H1 (cell line): ENCODE results near the gene SRM. TPM values are rescaled to one million over a fixed set of nuclear protein-coding genes. Genes with fewer than 3 reads are reported as not detected.
"Not testable (repeated sequence)": the region's sequence is repeated elsewhere in the genome, so short reads cannot be mapped to it uniquely, and the experiment has no call there.

Source experiments
- CTCF ChIA-PET: fragments of 300-600 bp; sonication (Branson Sonifier 250); formaldehyde crosslinking; loops from one replicate; lab custom pipeline; 2021; ENCODE audit not compliant: partially characterized antibody; lab: Charles Lee
- POLR2A ChIA-PET: fragments of 300-600 bp; sonication (Branson Sonifier 250); formaldehyde crosslinking; loops from one replicate; lab custom pipeline; 2021; ENCODE audit warnings: inconsistent platforms; ENCODE audit not compliant: partially characterized antibody; lab: Charles Lee
- DNase-seq, 2 experiments: peaks; one replicate each; pipeline versions ENCODE4 v3.0.0 to v3.0.0-alpha.2; 2010 to 2022; ENCODE audit warnings: low spot score in 2 of 2, low read depth in 1 of 2, mixed read lengths in 1 of 2
- FAIRE-seq: peaks from 2 replicates; lab custom pipeline; 2011; peaks lifted over from hg19 to GRCh38; lab: Jason Lieb, UNC
- H2AFZ ChIP-seq: 2 replicates; pipeline ENCODE4 v1.8.1; 2012; ENCODE audit warnings: low read length, inconsistent platforms
- H2AK5ac ChIP-seq: 2 replicates; pipeline ENCODE4 v1.6.1; 2013; ENCODE audit warnings: low read depth, low read length
- H2BK120ac ChIP-seq: replicated peaks from 2 replicates; pipeline ENCODE3; 2013; ENCODE audit warnings: low read depth, low read length, inconsistent platforms
- H2BK12ac ChIP-seq: 2 replicates; pipeline ENCODE4 v1.6.1; 2013; ENCODE audit warnings: low read depth, low read length
- H2BK15ac ChIP-seq: 2 replicates; pipeline ENCODE4 v1.6.1; 2013; ENCODE audit warnings: low read length
- H2BK20ac ChIP-seq: 2 replicates; pipeline ENCODE4 v1.6.1; 2013; ENCODE audit warnings: low read length
- H2BK5ac ChIP-seq: 2 replicates; pipeline ENCODE4 v1.6.1; 2013; ENCODE audit warnings: low read depth, low read length
- H3K14ac ChIP-seq: 2 replicates; pipeline ENCODE4 v1.6.1; 2013; ENCODE audit warnings: inconsistent platforms; ENCODE audit not compliant: insufficient read length
- H3K18ac ChIP-seq: 2 replicates; pipeline ENCODE4 v1.6.1; 2013; ENCODE audit warnings: low read length; ENCODE audit errors: extremely low read depth
- H3K23ac ChIP-seq: 2 replicates; pipeline ENCODE4 v1.6.1; 2013; ENCODE audit warnings: inconsistent platforms; ENCODE audit not compliant: insufficient read length
- H3K23me2 ChIP-seq: 2 replicates; pipeline ENCODE4 v1.6.1; 2013; ENCODE audit warnings: low read depth, low read length
- H3K27ac ChIP-seq: 2 replicates; pipeline ENCODE4 v1.6.1; 2011; ENCODE audit warnings: low read depth, low read length, inconsistent platforms
- H3K27me3 ChIP-seq, 4 experiments: replicated peaks in 1 of 4; 1 replicate in 1 of 4; 2 replicates in 3 of 4; pipeline versions ENCODE4 v1.6.1 to v1.8.1; 2011 to 2013; ENCODE audit warnings: low read length in 3 of 4, mild to moderate bottlenecking in 3 of 4, inconsistent platforms in 2 of 4, mixed read lengths in 2 of 4, moderate library complexity in 1 of 4; ENCODE audit not compliant: control insufficient read depth in 3 of 4, insufficient read depth in 3 of 4; ENCODE audit errors: extremely low read depth in 1 of 4
- H3K36me3 ChIP-seq, 4 experiments: 2 replicates each; pipeline versions ENCODE4 v1.6.1 to v1.8.1; 2011 to 2013; ENCODE audit warnings: mild to moderate bottlenecking in 4 of 4, low read length in 3 of 4, moderate library complexity in 2 of 4, control low read depth in 1 of 4, inconsistent platforms in 1 of 4; ENCODE audit not compliant: insufficient read depth in 4 of 4, control insufficient read depth in 2 of 4
- H3K4ac ChIP-seq: replicated peaks from 2 replicates; pipeline ENCODE3; 2013; ENCODE audit warnings: low read length, low read depth, mixed read lengths, inconsistent platforms; ENCODE audit not compliant: insufficient read length
- H3K4me1 ChIP-seq, 4 experiments: replicated peaks in 1 of 4; 1 replicate in 1 of 4; 2 replicates in 3 of 4; pipeline versions ENCODE4 v1.6.1 to v1.8.1; 2011 to 2013; ENCODE audit warnings: low read length in 3 of 4, inconsistent platforms in 2 of 4, mixed read lengths in 1 of 4; ENCODE audit not compliant: insufficient read depth in 4 of 4, control insufficient read depth in 3 of 4
- H3K4me2 ChIP-seq, 2 experiments: 2 replicates each; pipeline versions ENCODE4 v1.6.1 to v1.8.1; 2011 to 2013; ENCODE audit warnings: low read depth in 2 of 2, low read length in 2 of 2, control low read depth in 1 of 2, inconsistent platforms in 1 of 2, mild to moderate bottlenecking in 1 of 2; ENCODE audit not compliant: insufficient read depth in 1 of 2
- H3K4me3 ChIP-seq, 4 experiments: fragments of 200-600, 300-600 bp in 1 of 4; sonication (generic), shearing (Covaris generic), sonication (Bioruptor Twin) in 1 of 4; 2 replicates each; pipeline versions ENCODE4 v1.5.1 to v1.8.1; 2011 to 2016; ENCODE audit warnings: low read length in 4 of 4, low read depth in 3 of 4, control low read depth in 2 of 4, inconsistent platforms in 2 of 4, mild to moderate bottlenecking in 2 of 4, mixed read lengths in 1 of 4, moderate library complexity in 1 of 4; ENCODE audit not compliant: insufficient read depth in 2 of 4; ENCODE audit errors: extremely low read depth in 1 of 4
- H3K56ac ChIP-seq: replicated peaks from 2 replicates; pipeline ENCODE3; 2013; ENCODE audit warnings: low read depth, mild to moderate bottlenecking, mixed read lengths, low read length, inconsistent platforms; ENCODE audit not compliant: insufficient read length
- H3K79me1 ChIP-seq: 2 replicates; pipeline ENCODE4 v1.6.1; 2013; ENCODE audit warnings: low read depth, low read length, control low read depth
- H3K79me2 ChIP-seq, 2 experiments: 2 replicates each; pipeline versions ENCODE4 v1.6.1 to v1.8.1; 2012 to 2013; ENCODE audit warnings: low read length in 2 of 2, mild to moderate bottlenecking in 2 of 2, inconsistent platforms in 1 of 2; ENCODE audit not compliant: insufficient read depth in 2 of 2, control insufficient read depth in 1 of 2
- H3K9ac ChIP-seq, 4 experiments: replicated peaks in 1 of 4; 1 replicate in 1 of 4; 2 replicates in 3 of 4; pipeline versions ENCODE4 v1.6.1 to v1.8.1; 2011 to 2013; ENCODE audit warnings: low read depth in 3 of 4, low read length in 3 of 4, control low read depth in 2 of 4, mild to moderate bottlenecking in 2 of 4, moderate library complexity in 2 of 4, inconsistent platforms in 1 of 4; ENCODE audit errors: extremely low read depth in 1 of 4
- H3K9me3 ChIP-seq, 2 experiments: 2 replicates each; pipeline versions ENCODE4 v1.6.1 to v1.8.1; 2012 to 2013; ENCODE audit warnings: mild to moderate bottlenecking in 2 of 2, moderate library complexity in 2 of 2, control low read depth in 1 of 2, inconsistent platforms in 1 of 2, low read depth in 1 of 2, low read length in 1 of 2, mixed read lengths in 1 of 2; ENCODE audit not compliant: insufficient read depth in 2 of 2
- H4K20me1 ChIP-seq, 2 experiments: replicated peaks in 1 of 2; 2 replicates each; pipeline versions ENCODE3 to v1.8.1; 2011 to 2013; ENCODE audit warnings: inconsistent platforms in 2 of 2, low read length in 2 of 2, mild to moderate bottlenecking in 1 of 2; ENCODE audit not compliant: insufficient read depth in 2 of 2, control insufficient read depth in 1 of 2
- H4K5ac ChIP-seq: 2 replicates; pipeline ENCODE4 v1.6.1; 2013; ENCODE audit warnings: low read length, low read depth, mixed read lengths, inconsistent platforms; ENCODE audit not compliant: insufficient read length
- H4K8ac ChIP-seq: 2 replicates; pipeline ENCODE4 v1.8.0; 2013; ENCODE audit warnings: mild to moderate bottlenecking, moderate library complexity, low read length, inconsistent platforms; ENCODE audit not compliant: insufficient read depth; ENCODE audit errors: extremely low read depth
- H4K91ac ChIP-seq: replicated peaks from 2 replicates; pipeline ENCODE3; 2013; ENCODE audit warnings: low read length, mixed read lengths, inconsistent platforms; ENCODE audit not compliant: insufficient read length
- WGBS, 2 experiments: shearing (Covaris generic) in 1 of 2; methylation state at CpG; one replicate each; pipeline versions ENCODE4 v1.1.6 to v1.1.7; 2013 to 2015; ENCODE audit warnings: low lambda C conversion rate in 2 of 2, mixed read lengths in 2 of 2, inconsistent platforms in 1 of 2, low coverage in 1 of 2, missing lambda C conversion rate in 1 of 2; ENCODE audit not compliant: insufficient replicate concordance in 2 of 2, insufficient coverage in 1 of 2, insufficient read length in 1 of 2; ENCODE audit errors: extremely low coverage in 1 of 2, missing lambda C conversion rate in 1 of 2; 5-methylcytosine and 5-hydroxymethylcytosine counted together
- polyA plus RNA-seq, 7 experiments: library from polyadenylated mRNA; depleted of rRNA in 3 of 7; stranded (reverse) in 5 of 7; unstranded in 2 of 7; fragments of >200 nt in 5 of 7; fragments of 200-250 nt in 2 of 7; gene quantifications; 1 replicate in 5 of 7; 2 replicates in 1 of 7; 4 replicates in 1 of 7; pipeline versions ENCODE4 v1.2.1 to v1.2.3, GENCODE V29; 2011 to 2013; ENCODE audit warnings: missing spikeins in 2 of 7, mixed read lengths in 2 of 7
- total RNA-seq: library from RNA; stranded (reverse); fragmentation: NEBNext Ultra II Directional; extraction: Animal tissue kit (Norgen Biotek cat#: 25700); gene quantifications from 2 replicates; pipeline ENCODE4 v1.2.1, GENCODE V29; 2021

The SRM gene
- total and polyA plus RNA-seq, 2 of the 8 experiments (the other 6 are each of a cell fraction or from before 2014, with no cell fraction given): 110 to 208 TPM

DNA sequence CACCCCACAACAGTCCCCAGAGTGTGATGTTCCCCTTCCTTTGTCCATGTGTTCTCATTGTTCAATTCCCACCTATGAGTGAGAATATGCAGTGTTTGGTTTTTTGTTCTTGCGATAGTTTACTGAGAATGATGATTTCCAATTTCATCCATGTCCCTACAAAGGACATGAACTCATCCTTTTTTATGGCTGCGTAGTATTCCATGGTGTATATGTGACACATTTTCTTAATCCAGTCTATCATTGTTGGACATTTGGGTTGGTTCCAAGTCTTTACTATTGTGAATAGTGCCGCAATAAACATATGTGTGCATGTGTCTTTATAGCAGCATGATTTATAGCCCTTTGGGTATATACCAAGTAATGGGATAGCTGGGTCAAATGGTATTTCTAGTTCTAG, 24.0 kb upstream of the SRM start:
- H4K91ac ChIP-seq, H3K14ac ChIP-seq, H2AK5ac ChIP-seq, H2BK12ac ChIP-seq, H3K27ac ChIP-seq, CTCF ChIA-PET, H3K79me1 ChIP-seq, H3K56ac ChIP-seq, H2BK5ac ChIP-seq, FAIRE-seq, H3K27me3 ChIP-seq, H3K9me3 ChIP-seq, H4K8ac ChIP-seq, H3K4me2 ChIP-seq, H3K18ac ChIP-seq, H3K9ac ChIP-seq, H2BK120ac ChIP-seq, H3K23ac ChIP-seq, H3K4ac ChIP-seq, H2BK20ac ChIP-seq, H3K23me2 ChIP-seq, H2AFZ ChIP-seq, H2BK15ac ChIP-seq, H3K79me2 ChIP-seq, POLR2A ChIA-PET, DNase-seq, H3K4me3 ChIP-seq, H4K20me1 ChIP-seq, H3K4me1 ChIP-seq, H4K5ac ChIP-seq: not testable (repeated sequence)
- WGBS, 2 experiments: 94% methylated on average over 2 of the region's 3 CpGs; no CpG with 5 or more reads in 1 of the 2 experiments
- peaks cover 35 to 62% (median 55%) of the 10 kb centered on the region in 4 experiments for H3K36me3 ChIP-seq
